MCF 10A (cell line): Measurements from ENCODE around the gene MAP3K5. TPM values are rescaled to one million over a fixed set of nuclear protein-coding genes. Genes with fewer than 3 reads are reported as not detected.

Source experiments
- BruUV-seq: library from RNA; stranded (reverse); fragments of 400-500 nt; replicated peaks from 2 replicates; lab custom pipeline; 2021; lab: Mats Ljungman, UMichigan
- CTCF ChIA-PET: fragments of 300-600 bp; sonication (Branson Sonifier 250); formaldehyde crosslinking; extraction: SDS; loops from one replicate; lab custom pipeline; 2021; ENCODE audit warnings: antibody characterized with exemption, inconsistent platforms; lab: Yijun Ruan, JAX
- POLR2A ChIA-PET: fragments of 300-600, 350-650 bp; sonication (Branson Sonifier 250); formaldehyde crosslinking; extraction: SDS; loops from one replicate; lab custom pipeline; 2020; ENCODE audit warnings: antibody characterized with exemption, inconsistent platforms; lab: Yijun Ruan, JAX
- DNase-seq: peaks from one replicate; pipeline ENCODE4 v3.0.0-alpha.2; 2018; ENCODE audit not compliant: unreplicated experiment
- H3K27ac Mint-ChIP-seq: one replicate; pipeline ENCODE4 v1.8.0; 2022; ENCODE audit warnings: mild to moderate bottlenecking, low read depth, mixed read lengths; ENCODE audit not compliant: unreplicated experiment
- H3K27me3 Mint-ChIP-seq: one replicate; pipeline ENCODE4 v1.8.0; 2022; ENCODE audit warnings: mixed read lengths; ENCODE audit not compliant: insufficient read depth, unreplicated experiment
- H3K36me3 Mint-ChIP-seq: one replicate; pipeline ENCODE4 v1.8.0; 2022; ENCODE audit warnings: mild to moderate bottlenecking, moderate library complexity, mixed read lengths; ENCODE audit not compliant: insufficient read depth, unreplicated experiment
- H3K4me1 Mint-ChIP-seq: one replicate; pipeline ENCODE4 v1.8.0; 2022; ENCODE audit warnings: mixed read lengths; ENCODE audit not compliant: insufficient read depth, unreplicated experiment
- H3K4me3 Mint-ChIP-seq: one replicate; pipeline ENCODE4 v1.8.0; 2022; ENCODE audit warnings: mild to moderate bottlenecking, moderate library complexity, mixed read lengths; ENCODE audit not compliant: unreplicated experiment
- H3K9me3 Mint-ChIP-seq: one replicate; pipeline ENCODE4 v1.8.0; 2022; ENCODE audit warnings: mixed read lengths; ENCODE audit not compliant: unreplicated experiment
- intact Hi-C: fragments of 100-400 bp; cut with micrococcal nuclease; formaldehyde crosslinking; loops from 2 replicates; pipeline ENCODE4 v1.14.1; 2022
- total RNA-seq: library from RNA; stranded (reverse); gene quantifications from 2 replicates; pipeline ENCODE4 v1.2.3, GENCODE V29; 2022
- TF ChIP-seq, protein P1 (sequence below): fragments of 200-600 bp; IDR thresholded peaks from one replicate; pipeline ENCODE4 v1.8.0; 2022; ENCODE audit warnings: antibody characterized with exemption, mild to moderate bottlenecking; ENCODE audit not compliant: unreplicated experiment

MAP3K5 gene
- total RNA-seq, 1 experiment from 2014 or later, result 8.4 TPM

DNA sequence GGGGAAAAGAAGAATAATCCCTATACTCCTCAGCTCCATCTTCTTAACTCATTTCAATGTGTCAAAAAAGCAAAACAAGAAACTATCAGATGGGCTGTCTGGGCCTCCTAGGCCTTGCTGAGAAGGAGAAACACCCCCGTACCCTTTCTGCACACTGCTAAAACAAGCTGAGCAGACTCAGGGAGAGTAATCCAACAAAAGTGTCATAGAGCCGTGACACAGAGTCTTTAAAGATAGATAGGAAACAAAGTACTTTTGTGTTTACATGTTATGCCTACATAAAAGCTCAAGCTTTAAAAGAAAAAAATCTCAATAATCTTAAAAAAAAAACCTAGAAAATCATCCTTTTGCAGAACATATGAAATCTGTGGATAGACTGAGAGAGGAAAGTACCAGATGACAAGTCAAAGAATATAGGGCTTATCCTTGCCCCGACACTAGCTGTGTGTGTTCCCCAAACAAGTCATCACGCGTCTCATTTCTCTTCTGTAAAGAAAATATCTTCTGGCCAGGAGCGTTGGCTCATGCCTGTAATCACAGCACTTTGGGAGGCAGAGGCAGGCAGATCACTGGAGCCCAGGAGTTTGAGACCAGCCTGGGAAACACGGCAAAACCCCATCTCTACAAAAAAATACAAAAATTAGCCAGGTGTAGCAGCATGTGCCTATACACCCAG, 81.3 kb downstream of the MAP3K5 start:
- peaks cover 11% of the 10 kb centered on the region for H3K36me3 Mint-ChIP-seq
- H3K27ac Mint-ChIP-seq, result no peak overlapping the region
- H3K9me3 Mint-ChIP-seq, result no peaks in the 10 kb centered on the region
- CTCF ChIA-PET, result interaction anchor here (0.7 to 1.8 kb wide), 6 partner anchors 8 to 81 kb away, joined by 3 to 8 read pairs (median 4); partner anchors contain the start of gene MAP3K5
- BruUV-seq, result no TSS peak
- no peaks in the 10 kb centered on the region for H3K27me3 Mint-ChIP-seq
- intact Hi-C loops, result no loop called here
- H3K4me3 Mint-ChIP-seq, result no peak overlapping the region
- TF ChIP-seq, protein P1, sequence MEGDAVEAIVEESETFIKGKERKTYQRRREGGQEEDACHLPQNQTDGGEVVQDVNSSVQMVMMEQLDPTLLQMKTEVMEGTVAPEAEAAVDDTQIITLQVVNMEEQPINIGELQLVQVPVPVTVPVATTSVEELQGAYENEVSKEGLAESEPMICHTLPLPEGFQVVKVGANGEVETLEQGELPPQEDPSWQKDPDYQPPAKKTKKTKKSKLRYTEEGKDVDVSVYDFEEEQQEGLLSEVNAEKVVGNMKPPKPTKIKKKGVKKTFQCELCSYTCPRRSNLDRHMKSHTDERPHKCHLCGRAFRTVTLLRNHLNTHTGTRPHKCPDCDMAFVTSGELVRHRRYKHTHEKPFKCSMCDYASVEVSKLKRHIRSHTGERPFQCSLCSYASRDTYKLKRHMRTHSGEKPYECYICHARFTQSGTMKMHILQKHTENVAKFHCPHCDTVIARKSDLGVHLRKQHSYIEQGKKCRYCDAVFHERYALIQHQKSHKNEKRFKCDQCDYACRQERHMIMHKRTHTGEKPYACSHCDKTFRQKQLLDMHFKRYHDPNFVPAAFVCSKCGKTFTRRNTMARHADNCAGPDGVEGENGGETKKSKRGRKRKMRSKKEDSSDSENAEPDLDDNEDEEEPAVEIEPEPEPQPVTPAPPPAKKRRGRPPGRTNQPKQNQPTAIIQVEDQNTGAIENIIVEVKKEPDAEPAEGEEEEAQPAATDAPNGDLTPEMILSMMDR, result no peak
- POLR2A ChIA-PET, result interaction anchor here (1.4 to 1.5 kb wide), 2 partner anchors 14 to 81 kb away, joined by 4 to 7 read pairs; partner anchors contain the start of gene MAP3K5
- no peak for DNase-seq
- H3K4me1 Mint-ChIP-seq, result peaks cover 1% of the 10 kb centered on the region

DNA sequence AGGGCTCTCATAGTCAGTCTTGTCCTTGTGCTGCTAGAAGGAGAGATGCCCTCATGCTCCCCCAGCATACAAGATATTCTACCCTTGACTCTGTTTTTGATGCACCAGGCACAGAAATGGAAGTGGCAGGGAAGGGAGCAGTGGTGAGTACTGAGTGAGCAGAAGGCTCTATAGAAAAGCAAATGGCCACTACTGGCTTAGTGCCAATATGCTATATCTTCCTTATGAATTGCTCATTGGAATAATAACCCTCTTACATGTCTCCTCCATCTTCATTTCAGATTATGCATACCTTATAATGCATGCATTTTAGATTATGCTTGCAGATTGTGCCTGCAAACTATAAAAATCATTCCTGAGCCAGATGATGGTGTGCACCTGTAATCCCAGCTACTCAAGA, 82.8 kb downstream of the MAP3K5 start:
- H3K27ac Mint-ChIP-seq, result no peak overlapping the region
- CTCF ChIA-PET, result interaction anchor here (0.6 kb wide), 1 partner anchor 1742 kb away, joined by 3 read pairs; no protein-coding TSS in a partner anchor
- H3K4me3 Mint-ChIP-seq, result no peak overlapping the region
- H3K9me3 Mint-ChIP-seq, result no peaks in the 10 kb centered on the region
- POLR2A ChIA-PET, result interaction anchor here (1.2 to 1.4 kb wide), 2 partner anchors 9 to 12 kb away, joined by 3 to 4 read pairs; no protein-coding TSS in a partner anchor
- H3K27me3 Mint-ChIP-seq, result no peaks in the 10 kb centered on the region
- no peaks in the 10 kb centered on the region for H3K4me1 Mint-ChIP-seq
- no TSS peak for BruUV-seq
- TF ChIP-seq, protein P1, result no peak
- peaks cover 11% of the 10 kb centered on the region for H3K36me3 Mint-ChIP-seq
- DNase-seq, result no peak
- intact Hi-C loops, result no loop called here

DNA sequence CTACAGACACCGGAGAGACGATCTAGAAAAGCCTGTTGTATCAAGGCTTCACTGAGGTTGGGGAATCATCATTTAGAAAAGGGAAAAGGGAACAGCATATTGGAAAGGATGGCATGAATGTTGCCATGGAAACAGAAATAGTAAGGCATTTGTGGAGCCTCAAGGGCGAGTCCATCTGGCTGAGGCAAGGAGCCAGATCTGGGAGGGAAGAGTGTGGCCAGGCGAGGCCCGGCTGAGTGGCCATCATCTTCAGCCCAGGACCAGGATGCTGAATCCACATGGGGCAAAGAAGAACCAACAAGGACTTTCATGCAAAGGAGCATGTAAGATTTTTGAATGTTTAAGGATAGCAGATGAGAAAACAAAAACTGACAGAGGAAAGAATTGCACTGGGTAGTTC, 85.8 kb downstream of the MAP3K5 start:
- no TSS peak for BruUV-seq

More for the DNA sequence above, 85.8 kb downstream of the MAP3K5 start:
- Mint-ChIP-seq H3K27me3 (no peaks in the 10 kb centered on the region), H3K4me1 (no peaks in the 10 kb centered on the region), H3K27ac (no peak overlapping the region), H3K9me3 (no peaks in the 10 kb centered on the region), H3K36me3 (peaks cover 4% of the 10 kb centered on the region), H3K4me3 (no peak overlapping the region)
- intact Hi-C loops, result no loop called here
- CTCF ChIA-PET, result interaction anchor here (1.4 to 2.4 kb wide), 2 partner anchors 62 to 86 kb away, joined by 6 to 7 read pairs; partner anchors contain the start of gene MAP3K5
- TF ChIP-seq, protein P1, result no peak
- POLR2A ChIA-PET, result interaction anchor here (1.8 kb wide), 1 partner anchor 9 kb away, joined by 8 read pairs; no protein-coding TSS in a partner anchor
- DNase-seq, result no peak
